ENCODE results near the gene REPS2. TPM values are rescaled to one million over a fixed set of nuclear protein-coding genes. Genes with fewer than 3 reads are reported as not detected.

Gene REPS2
- total and polyA plus RNA-seq, 4 donors = 8.0 to 18.4 (median 11.6) TPM

- no peak overlapping the region for H3K27ac ChIP-seq (ENCODE audit: low read depth in 1 of 2, low read length in 1 of 2)
- no peak for TF ChIP-seq CTCF (IDR thresholded peaks at IDR 0.05; ENCODE audit: control extremely low read depth, extremely low read depth)
- DNase-seq = peak in 1 of 3 donors; percentile 18
- 56 to 80% methylated on average over 3 of the region's 3 CpGs for WGBS, 2 donors
- ATAC-seq (ENCODE audit: insufficient read depth, low FRiP score) = no peak
- peaks cover 0 to 4% (median 3%) of the 10 kb centered on the region in 5 donors for H3K4me1 ChIP-seq (ENCODE audit: control insufficient read depth in 5 of 5, insufficient read depth in 5 of 5, low read length in 5 of 5)
- H3K36me3 ChIP-seq (ENCODE audit: control insufficient read depth in 4 of 4, insufficient read depth in 4 of 4, low read length in 4 of 4) = no peaks in the 10 kb centered on the region
- H3K27me3 ChIP-seq (ENCODE audit: control insufficient read depth in 3 of 3, insufficient read depth in 3 of 3, low read length in 2 of 3) = peaks cover 4 to 34% (median 20%) of the 10 kb centered on the region in 3 donors
- H3K9ac ChIP-seq (ENCODE audit: insufficient read depth in 1 of 2, low read length in 2 of 2) = no peak overlapping the region
- no peaks in the 10 kb centered on the region for H3K9me3 ChIP-seq (ENCODE audit: control insufficient read depth in 4 of 4, insufficient read depth in 3 of 4, low read length in 3 of 4)
- H3K4me3 ChIP-seq = no peak overlapping the region
Observed at GRCh38 chrX:16931855-16932575, 14.4 kb upstream of the REPS2 start.

- no peak for ATAC-seq (ENCODE audit: insufficient read depth, low FRiP score)
- Histone ChIP-seq H3K27ac (ENCODE audit: low read depth in 1 of 2, low read length in 1 of 2) (no peak overlapping the region), H3K36me3 (ENCODE audit: control insufficient read depth in 4 of 4, insufficient read depth in 4 of 4, low read length in 4 of 4) (no peaks in the 10 kb centered on the region), H3K9ac (ENCODE audit: insufficient read depth in 1 of 2, low read length in 2 of 2) (no peak overlapping the region), H3K9me3 (ENCODE audit: control insufficient read depth in 4 of 4, insufficient read depth in 3 of 4, low read length in 3 of 4) (peaks cover 0 to 5% (median 0%) of the 10 kb centered on the region in 4 donors), H3K4me3 (no peak overlapping the region), H3K27me3 (ENCODE audit: control insufficient read depth in 3 of 3, insufficient read depth in 3 of 3, low read length in 2 of 3) (peaks cover 4 to 36% (median 24%) of the 10 kb centered on the region in 3 donors), H3K4me1 (ENCODE audit: control insufficient read depth in 5 of 5, insufficient read depth in 5 of 5, low read length in 5 of 5) (peaks cover 0 to 4% (median 3%) of the 10 kb centered on the region in 5 donors)
- peak; percentile 57 to 69 (median 64) for DNase-seq
- TF ChIP-seq CTCF (IDR thresholded peaks at IDR 0.05; ENCODE audit: control extremely low read depth, extremely low read depth) = no peak
- WGBS, 2 donors = 71 to 89% methylated on average over 3 of the region's 3 CpGs
Observed at GRCh38 chrX:16934185-16934584, 12.3 kb upstream of the REPS2 start.

GRCh38 chrX:16946971-16947562, 609 bp downstream of the REPS2 start:
- H3K36me3 ChIP-seq (ENCODE audit: control insufficient read depth in 4 of 4, insufficient read depth in 4 of 4, low read length in 4 of 4) = no peaks in the 10 kb centered on the region
- peaks cover 8 to 17% (median 9%) of the 10 kb centered on the region in 3 donors for H3K27me3 ChIP-seq (ENCODE audit: control insufficient read depth in 3 of 3, insufficient read depth in 3 of 3, low read length in 2 of 3)
- no peaks in the 10 kb centered on the region for H3K4me1 ChIP-seq (ENCODE audit: control insufficient read depth in 5 of 5, insufficient read depth in 5 of 5, low read length in 5 of 5)
- H3K9ac ChIP-seq (ENCODE audit: insufficient read depth in 1 of 2, low read length in 2 of 2) = no peak overlapping the region
- DNase-seq (peak in 1 of 3 donors; percentile 29), ATAC-seq (ENCODE audit: insufficient read depth, low FRiP score) (no peak)
- TF ChIP-seq CTCF (IDR thresholded peaks at IDR 0.05; ENCODE audit: control extremely low read depth, extremely low read depth) = no peak
- H3K27ac ChIP-seq (ENCODE audit: low read depth in 1 of 2, low read length in 1 of 2) = peak overlapping the region in 1 of 2 donors; percentile 37
- peaks cover 0 to 7% (median under 1%) of the 10 kb centered on the region in 4 donors for H3K9me3 ChIP-seq (ENCODE audit: control insufficient read depth in 4 of 4, insufficient read depth in 3 of 4, low read length in 3 of 4)
- WGBS, 2 donors = 0 to 33% methylated on average over 10 to 43 of the region's 43 CpGs
- H3K4me3 ChIP-seq = peak overlapping the region; percentile 55
